SU-DHL-6 (cell line): Measurements from ENCODE around the gene DCANP1.

Source experiments
- H2AFZ ChIP-seq: fragments of 200-600 bp; sonication (generic); 2 replicates; pipeline ENCODE4 v1.6.1; 2014; ENCODE audit warnings: low read depth, mild to moderate bottlenecking, moderate library complexity, mixed read lengths, antibody characterized with exemption, low read length; ENCODE audit not compliant: severe bottlenecking
- H3F3A ChIP-seq: fragments of 200-600 bp; shearing (Covaris generic); 2 replicates; pipeline ENCODE4 v1.6.0; 2016; ENCODE audit warnings: antibody characterized with exemption, mild to moderate bottlenecking; ENCODE audit not compliant: insufficient read depth
- H3K27ac ChIP-seq: fragments of 200-600 bp; sonication (generic); 2 replicates; pipeline ENCODE4 v1.5.1; 2016; ENCODE audit warnings: low read depth, mild to moderate bottlenecking, low read length, moderate library complexity, mixed read lengths
- H3K27me3 ChIP-seq: fragments of 200-600 bp; sonication (generic), shearing (Covaris generic); 2 replicates; pipeline ENCODE4 v1.6.0; 2014; ENCODE audit warnings: mild to moderate bottlenecking, low read length
- H3K36me3 ChIP-seq: fragments of 200-600 bp; sonication (generic); 2 replicates; pipeline ENCODE4 v1.6.1; 2014; ENCODE audit warnings: mild to moderate bottlenecking, low read length, mixed read lengths
- H3K4me2 ChIP-seq: fragments of 300-600, 200-600 bp; shearing (Covaris generic), sonication (generic); 2 replicates; pipeline ENCODE4 v1.6.0; 2014; ENCODE audit warnings: low read length, low read depth, mild to moderate bottlenecking; ENCODE audit not compliant: poor library complexity, severe bottlenecking
- H3K4me3 ChIP-seq: fragments of 200-600 bp; sonication (generic); 2 replicates; pipeline ENCODE4 v1.5.1; 2014; ENCODE audit warnings: antibody characterized with exemption, low read length, mild to moderate bottlenecking, mixed read lengths; ENCODE audit not compliant: insufficient read depth, poor library complexity, severe bottlenecking
- H3K79me2 ChIP-seq: fragments of 200-600 bp; sonication (generic); 2 replicates; pipeline ENCODE4 v1.6.1; 2014; ENCODE audit warnings: mild to moderate bottlenecking, low read length, moderate library complexity; ENCODE audit not compliant: insufficient read depth
- H3K9ac ChIP-seq: fragments of 200-600 bp; sonication (generic); 2 replicates; pipeline ENCODE4 v1.7.0; 2014; ENCODE audit warnings: mild to moderate bottlenecking, low read length
- H3K9me2 ChIP-seq: fragments of 200-600 bp; sonication (generic); replicated peaks from 2 replicates; pipeline ENCODE4 v1.6.1; 2014; ENCODE audit warnings: low read length; ENCODE audit not compliant: insufficient read depth
- H3K9me3 ChIP-seq: fragments of 200-600 bp; sonication (generic); 2 replicates; pipeline ENCODE4 v1.6.1; 2014; ENCODE audit warnings: low read length, mixed read lengths; ENCODE audit not compliant: insufficient read depth
- H4K20me1 ChIP-seq: fragments of 200-600 bp; sonication (generic); 2 replicates; pipeline ENCODE4 v1.6.1; 2014; ENCODE audit warnings: low read depth, mild to moderate bottlenecking, antibody characterized with exemption, low read length, moderate library complexity, mixed read lengths
- CTCF ChIP-seq: fragments of 200-600 bp; sonication (generic); IDR thresholded peaks from one replicate; pipeline ENCODE4 v1.5.1; 2017; ENCODE audit warnings: antibody characterized with exemption, mild to moderate bottlenecking, low read length, moderate library complexity; ENCODE audit not compliant: insufficient read depth, poor library complexity, severe bottlenecking
- EZH2phosphoT487 ChIP-seq: fragments of 200-600 bp; sonication (generic), shearing (Covaris generic); conservative IDR thresholded peaks from 2 replicates; pipeline ENCODE4 v1.6.1; 2018; ENCODE audit warnings: mild to moderate bottlenecking, antibody characterized with exemption, low read length, moderate library complexity, mixed read lengths

Gene DCANP1

GRCh38 chr5:135451581-135452320 is 4.6 kb upstream of the DCANP1 start:
- Histone ChIP-seq H3K27ac (no peak overlapping the region), H3K9me2 (no peaks in the 10 kb centered on the region), H3K4me3 (no peak overlapping the region), H3K9me3 (no peaks in the 10 kb centered on the region), H3K9ac (no peak overlapping the region), H3K79me2 (no peaks in the 10 kb centered on the region), H3F3A (no peaks in the 10 kb centered on the region), H2AFZ (no peak overlapping the region), H3K27me3 (no peaks in the 10 kb centered on the region), H4K20me1 (no peaks in the 10 kb centered on the region), H3K4me2 (no peak overlapping the region), H3K36me3 (no peaks in the 10 kb centered on the region)
- TF ChIP-seq EZH2phosphoT487 = no peak
- TF ChIP-seq CTCF = no peak

GRCh38 chr5:135450952-135451351 is 3.8 kb upstream of the DCANP1 start:
- Histone ChIP-seq H3K27ac (no peak overlapping the region), H3F3A (no peaks in the 10 kb centered on the region), H3K9me2 (no peaks in the 10 kb centered on the region), H3K9me3 (no peaks in the 10 kb centered on the region), H3K27me3 (no peaks in the 10 kb centered on the region), H2AFZ (no peak overlapping the region), H3K4me2 (no peak overlapping the region), H4K20me1 (no peaks in the 10 kb centered on the region), H3K79me2 (no peaks in the 10 kb centered on the region), H3K36me3 (no peaks in the 10 kb centered on the region), H3K4me3 (no peak overlapping the region), H3K9ac (no peak overlapping the region)
- TF ChIP-seq CTCF (no peak), EZH2phosphoT487 (no peak)

- no peak overlapping the region for H3K4me2 ChIP-seq
- no peak overlapping the region for H3K9ac ChIP-seq
- no peak for TF ChIP-seq CTCF
- TF ChIP-seq EZH2phosphoT487 = no peak
- H4K20me1 ChIP-seq = no peaks in the 10 kb centered on the region
- H3K9me2 ChIP-seq = no peaks in the 10 kb centered on the region
- no peaks in the 10 kb centered on the region for H3F3A ChIP-seq
- H3K27ac ChIP-seq = no peak overlapping the region
- H3K27me3 ChIP-seq = no peaks in the 10 kb centered on the region
- H3K79me2 ChIP-seq = no peaks in the 10 kb centered on the region
- H3K36me3 ChIP-seq = no peaks in the 10 kb centered on the region
- H2AFZ ChIP-seq = no peak overlapping the region
- H3K4me3 ChIP-seq = no peak overlapping the region
- H3K9me3 ChIP-seq = no peaks in the 10 kb centered on the region
Observed at GRCh38 chr5:135450336-135450735, 3.2 kb upstream of the DCANP1 start.
